Endothelial cell of umbilical vein (primary cell): ENCODE results near the gene OR5B2. TPM values are rescaled to one million over a fixed set of nuclear protein-coding genes. Genes with fewer than 3 reads are reported as not detected.

Experiments used
- BruUV-seq: library from RNA; stranded (reverse); fragments of 400-500 nt; replicated peaks from 2 replicates; lab custom pipeline; 2021; lab: Mats Ljungman, UMichigan
- CTCF ChIA-PET: fragments of 300-600, 350-600 bp; sonication (Branson Sonifier 250); formaldehyde crosslinking; loops from one replicate; lab custom pipeline; 2021; ENCODE audit warnings: antibody characterized with exemption, inconsistent platforms; lab: Charles Lee
- POLR2A ChIA-PET: fragments of 300-600, 350-600 bp; sonication (Branson Sonifier 250); formaldehyde crosslinking; loops from one replicate; lab custom pipeline; 2021; ENCODE audit warnings: antibody characterized with exemption, inconsistent platforms; lab: Charles Lee
- DNase-seq: peaks from one replicate; pipeline ENCODE4 v3.0.0-alpha.2; 2011; ENCODE audit warnings: low read depth, low spot score
- FAIRE-seq: peaks from 2 replicates; lab custom pipeline; 2011; peaks lifted over from hg19 to GRCh38; lab: Jason Lieb, UNC
- H2AFZ ChIP-seq: 2 replicates; pipeline ENCODE4 v1.6.0; 2012; ENCODE audit warnings: low read depth, low read length, control low read depth, inconsistent platforms
- H3K27ac ChIP-seq: 2 replicates; pipeline ENCODE4 v1.5.1; 2011; ENCODE audit warnings: low read depth, mild to moderate bottlenecking, control low read depth, low read length, moderate library complexity; ENCODE audit not compliant: insufficient read depth
- H3K27me3 ChIP-seq, 2 experiments: 2 replicates each; pipeline versions ENCODE4 v1.6.0 to v1.6.1; 2011; ENCODE audit warnings: low read length in 2 of 2, mixed read lengths in 1 of 2; ENCODE audit not compliant: control insufficient read depth in 2 of 2, insufficient read depth in 2 of 2
- H3K36me3 ChIP-seq, 2 experiments: 2 replicates in 1 of 2; 3 replicates in 1 of 2; pipeline ENCODE4 v1.5.1; 2011; ENCODE audit warnings: low read length in 2 of 2, mild to moderate bottlenecking in 1 of 2, moderate library complexity in 1 of 2; ENCODE audit not compliant: control insufficient read depth in 2 of 2, insufficient read depth in 2 of 2; ENCODE audit errors: extremely low read depth in 1 of 2
- H3K4me1 ChIP-seq: 3 replicates; pipeline ENCODE4 v1.5.1; 2011; ENCODE audit warnings: mild to moderate bottlenecking, low read length; ENCODE audit not compliant: control insufficient read depth, insufficient read depth; ENCODE audit errors: extremely low read depth
- H3K4me2 ChIP-seq: 2 replicates; pipeline ENCODE4 v1.6.1; 2011; ENCODE audit warnings: low read length, control low read depth, mixed read lengths; ENCODE audit not compliant: insufficient read depth
- H3K4me3 ChIP-seq, 3 experiments: fragments of 200-600 bp in 1 of 3; sonication (generic), shearing (Covaris generic) in 1 of 3; replicated peaks in 1 of 3; 2 replicates each; pipeline ENCODE4 v1.5.1; 2011 to 2016; ENCODE audit warnings: control low read depth in 3 of 3, low read length in 3 of 3, mild to moderate bottlenecking in 2 of 3, inconsistent platforms in 1 of 3, low read depth in 1 of 3, moderate library complexity in 1 of 3; ENCODE audit not compliant: insufficient read depth in 1 of 3
- H3K79me2 ChIP-seq: 2 replicates; pipeline ENCODE4 v1.6.0; 2012; ENCODE audit warnings: low read length, inconsistent platforms; ENCODE audit not compliant: control insufficient read depth, insufficient read depth
- H3K9ac ChIP-seq: replicated peaks from 2 replicates; pipeline ENCODE3; 2011; ENCODE audit warnings: low read length, control low read depth; ENCODE audit not compliant: insufficient read depth; ENCODE audit errors: extremely low read depth
- H3K9me1 ChIP-seq: replicated peaks from 3 replicates; pipeline ENCODE4 v1.6.0; 2011; ENCODE audit warnings: mild to moderate bottlenecking, low read length; ENCODE audit not compliant: control insufficient read depth, insufficient read depth; ENCODE audit errors: extremely low read depth
- H3K9me3 ChIP-seq: replicated peaks from 2 replicates; pipeline ENCODE4 v1.5.1; 2012; ENCODE audit warnings: low read length, inconsistent platforms; ENCODE audit not compliant: control insufficient read depth, insufficient read depth
- H4K20me1 ChIP-seq: replicated peaks from 2 replicates; pipeline ENCODE3; 2011; ENCODE audit warnings: mild to moderate bottlenecking, low read length; ENCODE audit not compliant: control insufficient read depth, insufficient read depth; ENCODE audit errors: extremely low read depth
- EZH2 ChIP-seq: IDR thresholded peaks from 2 replicates; pipeline ENCODE4 v1.6.1; 2012; ENCODE audit warnings: borderline replicate concordance, low read depth, mild to moderate bottlenecking, moderate library complexity, low read length, inconsistent platforms; ENCODE audit not compliant: severe bottlenecking
- FOS ChIP-seq: IDR thresholded peaks from 2 replicates; pipeline ENCODE4 v1.6.1; 2011; ENCODE audit warnings: mild to moderate bottlenecking, low read length, moderate library complexity, borderline replicate concordance; ENCODE audit not compliant: insufficient read depth
- GATA2 ChIP-seq: IDR thresholded peaks from 2 replicates; pipeline ENCODE4 v1.7.0; 2011; ENCODE audit warnings: low read depth, mild to moderate bottlenecking, moderate library complexity, mixed read lengths, low read length; ENCODE audit not compliant: insufficient read length, insufficient read depth
- JUN ChIP-seq: IDR thresholded peaks from 2 replicates; pipeline ENCODE4 v1.6.1; 2011; ENCODE audit warnings: borderline replicate concordance, low read depth; ENCODE audit not compliant: insufficient read length, insufficient read depth
- MYC ChIP-seq: IDR thresholded peaks from one replicate; pipeline ENCODE4 v1.6.1; 2011; ENCODE audit warnings: mild to moderate bottlenecking, low read depth, low read length
- POLR2AphosphoS5 ChIP-seq: IDR thresholded peaks from 2 replicates; pipeline ENCODE4 v1.6.1; 2012; ENCODE audit warnings: low read depth, mild to moderate bottlenecking, control low read depth, low read length, moderate library complexity; ENCODE audit not compliant: insufficient read depth
- dilution Hi-C: fragments of 300-500 bp; cut with MboI; formaldehyde crosslinking; loops from one replicate; pipeline ENCODE4 v1.15.0; 2019; ENCODE audit warnings: low sequenced_read_pairs; ENCODE audit not compliant: extremely low pct_ligation_motif_present
- intact Hi-C: fragments of 100-400 bp; cut with micrococcal nuclease; formaldehyde crosslinking; loops from one replicate; pipeline ENCODE4 v1.10.0; 2022
- polyA plus RNA-seq, 4 experiments: library from polyadenylated mRNA; depleted of rRNA in 3 of 4; stranded (reverse) in 3 of 4; unstranded in 1 of 4; fragments of >200 nt; gene quantifications; 2 replicates each; pipeline versions ENCODE4 v1.2.1 to v1.2.3, GENCODE V29; 2011 to 2012; ENCODE audit warnings: missing spikeins in 1 of 4
- total RNA-seq: library from RNA; stranded (reverse); gene quantifications from 2 replicates; pipeline ENCODE4 v1.2.3, GENCODE V29; 2021
- TF ChIP-seq, protein P1 (sequence below), 2 donors: IDR thresholded peaks; 1 replicate in 1 of 2; 2 replicates in 1 of 2; pipeline ENCODE4 v1.5.1; 2011; ENCODE audit warnings: low read length in 2 of 2, mild to moderate bottlenecking in 2 of 2, moderate library complexity in 2 of 2, control low read depth in 1 of 2, inconsistent platforms in 1 of 2, low read depth in 1 of 2; ENCODE audit not compliant: insufficient read depth in 1 of 2; ENCODE audit errors: extremely low read depth in 1 of 2

The OR5B2 gene
- total and polyA plus RNA-seq, 2 donors (not counting 3 experiments of a cell fraction or from before 2014, with no cell fraction given), result not detected

DNA sequence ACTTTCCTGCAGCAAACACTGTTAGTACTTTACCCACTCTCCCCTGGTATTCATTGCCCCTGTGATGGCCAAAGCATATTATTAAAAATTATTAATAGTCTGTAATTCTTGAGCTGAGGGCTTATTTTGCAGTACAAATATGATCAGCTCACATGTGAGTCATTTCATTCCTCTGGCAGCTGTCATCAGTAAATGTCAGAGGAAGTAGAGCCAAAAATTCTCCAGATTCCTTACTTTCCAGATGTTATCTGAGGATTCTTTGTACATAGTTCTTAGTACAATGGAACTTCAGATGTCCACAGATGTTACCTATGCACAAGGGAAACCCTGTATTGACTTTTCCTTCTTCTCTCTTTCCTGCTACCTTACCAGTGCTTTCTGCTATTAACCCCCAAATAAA, 33.7 kb downstream of the OR5B2 start:
- no peak overlapping the region for H3K9ac ChIP-seq
- H2AFZ ChIP-seq, result no peak overlapping the region
- H3K9me1 ChIP-seq, result no peaks in the 10 kb centered on the region
- H3K4me3 ChIP-seq, result no peak overlapping the region
- peaks cover 18% of the 10 kb centered on the region for H3K4me1 ChIP-seq
- dilution Hi-C loops, result no loop called here
- peak overlapping the region; percentile 78 for H3K27ac ChIP-seq
- no peaks in the 10 kb centered on the region for H3K36me3 ChIP-seq
- peak; percentile 60 for TF ChIP-seq POLR2AphosphoS5
- TF ChIP-seq EZH2, result no peak
- peak; percentile 96 for TF ChIP-seq GATA2
- TF ChIP-seq, protein P1, sequence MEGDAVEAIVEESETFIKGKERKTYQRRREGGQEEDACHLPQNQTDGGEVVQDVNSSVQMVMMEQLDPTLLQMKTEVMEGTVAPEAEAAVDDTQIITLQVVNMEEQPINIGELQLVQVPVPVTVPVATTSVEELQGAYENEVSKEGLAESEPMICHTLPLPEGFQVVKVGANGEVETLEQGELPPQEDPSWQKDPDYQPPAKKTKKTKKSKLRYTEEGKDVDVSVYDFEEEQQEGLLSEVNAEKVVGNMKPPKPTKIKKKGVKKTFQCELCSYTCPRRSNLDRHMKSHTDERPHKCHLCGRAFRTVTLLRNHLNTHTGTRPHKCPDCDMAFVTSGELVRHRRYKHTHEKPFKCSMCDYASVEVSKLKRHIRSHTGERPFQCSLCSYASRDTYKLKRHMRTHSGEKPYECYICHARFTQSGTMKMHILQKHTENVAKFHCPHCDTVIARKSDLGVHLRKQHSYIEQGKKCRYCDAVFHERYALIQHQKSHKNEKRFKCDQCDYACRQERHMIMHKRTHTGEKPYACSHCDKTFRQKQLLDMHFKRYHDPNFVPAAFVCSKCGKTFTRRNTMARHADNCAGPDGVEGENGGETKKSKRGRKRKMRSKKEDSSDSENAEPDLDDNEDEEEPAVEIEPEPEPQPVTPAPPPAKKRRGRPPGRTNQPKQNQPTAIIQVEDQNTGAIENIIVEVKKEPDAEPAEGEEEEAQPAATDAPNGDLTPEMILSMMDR (IDR thresholded peaks at IDR 0.05; ENCODE audit: extremely low read depth in 1 of 2, insufficient read depth in 1 of 2, low read depth in 1 of 2, low read length in 2 of 2), result no peak
- peak; percentile 91 for TF ChIP-seq FOS
- TF ChIP-seq JUN, result peak; percentile 86
- TF ChIP-seq MYC, result no peak
- DNase-seq (peak; percentile 79), FAIRE-seq (no peak)
- no peaks in the 10 kb centered on the region for H3K27me3 ChIP-seq
- no TSS peak for BruUV-seq
- H3K4me2 ChIP-seq, result peak overlapping the region; percentile 47
- ChIA-PET CTCF (interaction anchor here (1.1 to 1.6 kb wide), 2 partner anchors 10 to 59 kb away, joined by 3 to 4 read pairs; no protein-coding TSS in a partner anchor), POLR2A (interaction anchor here (0.6 kb wide), 1 partner anchor 981 kb away, joined by 5 read pairs; no protein-coding TSS in a partner anchor)
- intact Hi-C loops, result loop anchor here (1.0 kb wide), 2 partner anchors 60 to 390 kb away; no protein-coding TSS in a partner anchor
- no peaks in the 10 kb centered on the region for H3K9me3 ChIP-seq
- H3K79me2 ChIP-seq, result no peaks in the 10 kb centered on the region
- no peaks in the 10 kb centered on the region for H4K20me1 ChIP-seq
